Hepatic stellate cell (primary cell): ENCODE measurements around the gene INHBC.

Source experiments
- DNase-seq: peaks from one replicate; pipeline ENCODE4 v3.0.0; 2011; ENCODE audit warnings: low spot score

Gene INHBC

GRCh38 chr12:57469296-57470164 is 34.9 kb downstream of the INHBC start:
- no peak for DNase-seq

DNA sequence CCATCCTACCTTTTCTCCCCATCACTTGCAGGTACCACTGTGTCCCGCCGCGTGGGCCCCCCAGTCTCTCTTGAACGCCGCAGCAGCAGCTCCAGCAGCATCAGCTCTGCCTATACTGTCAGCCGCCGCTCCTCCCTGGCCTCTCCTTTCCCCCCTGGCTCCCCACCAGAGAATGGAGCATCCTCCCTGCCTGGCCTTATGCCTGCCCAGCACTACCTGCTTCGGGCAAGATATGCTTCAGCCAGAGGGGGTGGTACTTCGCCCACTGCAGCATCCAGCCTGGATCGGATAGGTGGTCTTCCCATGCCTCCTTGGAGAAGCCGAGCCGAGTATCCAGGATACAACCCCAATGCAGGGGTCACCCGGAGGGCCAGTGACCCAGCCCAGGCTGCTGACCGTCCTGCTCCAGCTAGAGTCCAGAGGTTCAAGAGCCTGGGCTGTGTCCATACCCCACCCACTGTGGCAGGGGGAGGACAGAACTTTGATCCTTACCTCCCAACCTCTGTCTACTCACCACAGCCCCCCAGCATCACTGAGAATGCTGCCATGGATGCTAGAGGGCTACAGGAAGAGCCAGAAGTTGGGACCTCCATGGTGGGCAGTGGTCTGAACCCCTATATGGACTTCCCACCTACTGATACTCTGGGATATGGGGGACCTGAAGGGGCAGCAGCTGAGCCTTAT is 35.8 kb downstream of the INHBC start:
- no peak for DNase-seq

GRCh38 chr12:57470970-57471656 is 36.5 kb downstream of the INHBC start:
- no peak for DNase-seq

DNA sequence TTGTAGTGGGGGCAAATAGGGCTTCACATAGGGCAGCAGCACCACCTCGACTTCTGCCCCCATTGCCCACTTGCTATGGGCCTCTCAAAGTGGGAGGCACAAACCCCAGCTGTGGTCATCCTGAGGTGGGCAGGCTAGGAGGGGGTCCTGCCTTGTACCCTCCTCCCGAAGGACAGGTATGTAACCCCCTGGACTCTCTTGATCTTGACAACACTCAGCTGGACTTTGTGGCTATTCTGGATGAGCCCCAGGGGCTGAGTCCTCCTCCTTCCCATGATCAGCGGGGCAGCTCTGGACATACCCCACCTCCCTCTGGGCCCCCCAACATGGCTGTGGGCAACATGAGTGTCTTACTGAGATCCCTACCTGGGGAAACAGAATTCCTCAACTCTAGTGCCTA is 37.1 kb downstream of the INHBC start:
- DNase-seq = no peak

DNA sequence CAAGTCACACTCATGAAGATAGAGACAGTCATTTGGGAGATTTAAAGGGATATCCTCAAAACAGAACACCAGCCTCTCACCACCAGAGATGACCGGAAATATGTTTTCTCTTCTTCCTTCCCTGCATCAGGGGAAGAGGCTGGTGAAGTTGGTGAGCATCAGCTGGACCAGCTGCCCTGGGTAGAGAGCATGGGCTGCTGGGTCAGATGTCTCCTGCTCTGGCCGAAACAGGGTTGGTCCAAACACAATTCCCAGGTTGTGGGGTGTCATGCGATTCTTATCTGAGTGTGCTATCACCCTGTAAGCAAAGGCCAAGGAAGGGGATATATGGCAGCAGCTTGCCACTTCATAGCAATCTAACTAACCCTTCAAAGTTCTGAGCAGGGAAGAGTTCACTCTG is 37.8 kb downstream of the INHBC start:
- DNase-seq = no peak

DNA sequence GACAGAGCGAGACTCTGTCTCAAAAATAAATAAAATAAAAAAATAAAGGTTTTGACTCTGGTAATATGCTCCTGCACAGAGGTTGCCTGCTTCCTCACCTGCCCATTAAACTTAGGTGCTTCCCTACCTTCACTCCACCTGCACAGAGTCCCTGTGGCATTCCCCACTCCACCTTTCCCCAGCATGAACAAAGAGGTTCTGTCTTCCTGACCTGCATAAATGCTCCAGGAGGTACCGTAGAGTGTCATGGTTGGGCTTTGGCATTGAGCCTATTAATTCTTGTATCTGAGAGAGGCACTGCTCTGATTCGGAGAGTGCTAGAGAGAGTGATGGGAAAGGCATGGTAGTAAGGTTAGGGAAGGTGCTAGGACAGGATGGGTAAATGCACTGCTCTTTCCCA is 38.8 kb downstream of the INHBC start:
- DNase-seq = no peak

- DNase-seq = no peak
These were observed 39.3 kb downstream of the INHBC start for GRCh38 chr12:57473886-57474285.

DNA sequence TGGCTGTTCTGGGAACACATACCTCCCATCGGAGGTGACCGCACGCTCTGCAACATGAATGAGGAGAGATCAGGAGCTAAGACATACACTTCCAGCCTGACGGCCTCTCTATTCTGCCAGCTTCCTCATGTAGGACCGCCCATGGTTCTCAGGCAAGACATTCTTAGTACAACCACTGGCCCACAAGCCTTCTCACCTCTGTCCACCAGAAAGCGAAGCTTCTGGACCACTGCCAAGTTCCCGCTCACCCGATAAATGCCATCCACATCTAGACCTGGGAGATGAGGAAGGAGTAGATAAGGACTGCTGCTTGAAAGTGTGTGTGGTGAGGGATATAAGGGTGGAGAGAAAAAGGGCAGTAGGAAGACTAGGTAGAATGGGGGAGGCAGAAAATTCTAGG is 39.8 kb downstream of the INHBC start:
- no peak for DNase-seq

GRCh38 chr12:57474862-57475261 is 40.3 kb downstream of the INHBC start:
- DNase-seq = no peak

DNA sequence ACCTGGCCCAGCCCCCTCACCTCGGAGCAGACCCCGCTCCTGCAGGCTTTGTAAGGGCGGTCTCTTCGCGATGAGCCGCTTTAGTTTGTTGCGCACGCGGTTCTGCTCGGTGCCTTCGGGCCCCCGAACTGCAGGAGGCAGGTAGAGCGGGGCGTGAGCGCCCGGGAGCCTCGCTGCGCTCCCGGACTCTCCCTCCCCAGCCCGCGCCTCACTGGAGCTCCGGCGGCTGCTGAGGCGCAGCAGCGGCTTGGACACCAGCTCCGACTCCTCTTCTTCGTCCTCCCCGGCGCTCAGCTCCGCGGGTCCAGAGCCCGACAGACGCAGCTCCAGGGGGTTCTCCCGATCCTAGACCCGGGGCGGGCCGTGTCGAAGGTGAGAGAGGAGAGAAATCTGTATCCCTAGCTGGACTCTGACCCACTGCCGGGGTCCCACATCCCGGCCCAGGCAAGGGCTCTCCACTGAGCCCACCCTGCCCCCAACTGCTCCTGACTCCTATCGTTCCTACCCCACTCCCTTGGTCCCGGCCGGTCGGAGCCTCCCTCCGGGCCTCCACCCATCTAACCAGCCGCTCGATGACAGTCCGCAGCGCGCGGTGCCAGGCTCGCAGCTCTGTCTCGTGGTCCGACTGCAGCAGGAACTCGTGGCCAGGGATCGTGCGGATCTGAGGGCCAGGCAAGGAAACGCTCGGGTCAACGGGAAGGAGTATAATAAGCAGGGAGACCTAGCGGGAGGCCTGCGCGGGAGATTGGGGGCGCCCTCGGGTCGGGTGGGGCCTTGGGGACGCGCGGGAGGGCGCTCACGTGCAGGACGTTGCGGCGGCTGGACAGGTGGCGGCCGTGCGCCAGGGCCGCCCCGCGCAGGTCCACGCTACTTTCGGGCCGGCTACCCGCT is 40.9 kb downstream of the INHBC start:
- DNase-seq = peak; percentile 58

GRCh38 chr12:57476162-57476992 is 41.8 kb downstream of the INHBC start:
- DNase-seq = no peak

DNA sequence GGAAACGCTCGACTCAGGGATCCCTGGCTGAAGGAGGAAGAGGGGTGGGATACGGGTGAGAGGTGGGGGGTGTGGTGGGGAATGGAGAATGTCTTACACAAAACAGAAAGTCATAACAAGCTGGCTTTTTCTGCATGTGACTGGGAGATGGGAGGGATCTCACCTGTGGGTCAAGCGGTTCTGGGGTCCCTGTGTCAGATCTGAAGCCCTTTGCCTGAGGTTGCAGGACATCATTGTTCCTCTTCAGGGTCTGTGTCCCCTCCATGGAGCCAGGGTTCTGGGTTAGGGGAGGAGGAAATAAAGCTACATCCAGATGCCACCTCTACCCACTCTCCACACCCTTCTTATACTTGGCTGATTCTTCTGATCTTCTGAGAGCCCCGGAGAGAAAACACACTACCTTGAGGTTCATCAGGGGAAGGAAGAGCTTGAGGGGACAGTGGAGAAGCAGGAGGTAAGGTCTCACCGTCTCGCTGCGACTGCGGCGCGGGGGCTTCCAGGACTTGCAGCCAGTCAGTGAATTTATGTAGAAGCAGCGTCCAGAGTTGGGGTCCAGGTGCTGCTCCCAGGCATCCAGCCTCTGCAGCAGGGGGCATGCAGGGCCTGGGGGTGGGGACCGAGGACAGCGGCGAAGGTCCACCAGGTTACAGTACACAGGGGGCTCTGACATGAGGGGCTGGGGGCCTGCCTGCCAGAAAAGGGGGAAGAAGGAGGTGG is 42.6 kb downstream of the INHBC start:
- DNase-seq = no peak

DNA sequence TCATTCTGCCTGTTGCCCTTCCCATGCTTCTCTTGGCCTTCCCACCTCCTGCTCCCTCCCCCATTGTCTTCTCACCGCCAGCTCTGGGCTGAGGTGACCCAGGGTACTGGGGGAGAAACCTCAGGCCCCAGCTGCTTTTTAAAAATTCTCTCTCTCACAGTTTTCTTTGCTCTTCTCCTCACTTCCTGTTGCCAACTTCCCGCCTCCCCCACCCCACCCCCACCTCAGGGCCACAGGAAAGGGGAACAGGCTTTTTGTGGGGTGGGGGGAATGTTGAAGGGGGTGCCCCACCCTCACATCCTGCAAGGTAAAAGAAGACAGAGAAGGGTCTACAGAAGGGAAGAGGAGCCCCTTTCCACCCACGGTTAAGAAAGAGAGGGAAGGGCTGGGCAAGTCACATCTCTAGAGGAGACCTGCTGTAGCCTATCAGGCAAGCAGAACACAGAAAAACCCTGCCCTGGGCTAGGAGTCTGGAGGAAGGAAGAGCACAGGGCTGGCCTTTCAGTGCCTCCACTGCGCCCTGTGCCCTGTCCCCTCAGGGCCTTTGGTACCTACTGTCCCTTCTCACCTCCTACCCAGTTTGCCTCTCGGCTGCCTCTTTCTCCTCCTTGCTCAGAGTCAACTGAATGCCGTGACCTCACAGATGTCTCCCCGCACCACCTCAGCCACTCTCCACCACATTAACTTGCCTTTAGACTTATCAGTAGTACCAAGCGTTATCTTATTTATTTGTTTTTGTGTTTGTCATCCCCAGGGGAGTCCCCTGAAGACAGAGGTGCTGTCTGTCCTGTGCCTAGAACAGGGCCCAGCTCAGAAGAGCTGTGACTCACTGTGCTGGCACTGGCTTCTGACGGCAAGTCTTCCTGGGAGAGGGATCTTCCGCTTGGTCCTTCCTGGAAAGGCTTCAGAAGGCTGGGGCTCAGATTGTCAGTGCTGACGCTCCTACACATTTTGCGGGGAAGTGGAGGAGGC is 43.4 kb downstream of the INHBC start:
- DNase-seq = no peak

GRCh38 chr12:57479043-57479375 is 44.4 kb downstream of the INHBC start:
- no peak for DNase-seq

DNA sequence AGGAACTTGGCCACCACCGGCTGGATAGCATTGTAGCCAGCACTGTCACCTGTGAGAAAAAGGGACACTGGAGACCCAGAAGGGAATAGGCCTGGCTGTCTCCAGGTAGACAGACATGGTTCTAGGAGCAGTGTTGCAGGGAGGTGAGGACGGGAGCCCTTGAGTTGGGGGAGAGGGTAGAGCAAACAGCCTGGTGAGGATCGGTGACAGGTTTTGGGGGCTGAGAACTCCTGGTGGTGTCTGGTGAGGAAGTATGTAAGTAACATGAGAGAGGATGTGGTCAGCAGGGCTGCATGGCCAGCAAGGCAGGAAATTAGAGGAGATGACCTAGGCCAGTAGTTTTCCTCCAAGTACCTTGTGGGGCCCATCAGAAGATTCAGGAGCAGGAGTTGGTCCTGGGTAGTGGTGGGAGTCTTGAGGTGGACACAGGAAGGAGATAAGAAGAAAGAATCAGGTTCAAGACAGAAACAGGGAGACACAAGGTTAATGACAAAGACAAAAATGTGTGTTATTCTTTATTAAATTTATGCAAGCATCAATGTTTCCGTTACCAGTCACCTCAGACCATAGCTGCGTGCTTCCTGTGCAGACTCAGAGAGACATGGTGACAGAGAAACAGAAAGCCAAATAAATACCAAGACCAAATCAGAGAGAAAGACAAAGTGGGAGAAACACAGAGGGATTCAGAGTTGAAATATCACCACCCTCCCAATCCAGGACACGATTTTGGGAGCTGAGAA is 45.0 kb downstream of the INHBC start, which contains the start of gene ARHGAP9:
ARHGAP9 (minus strand) TSS at position 491 of the 740 bp plus-strand sequence; CDS start at position 31, 460 bp downstream.
- DNase-seq = no peak

DNA sequence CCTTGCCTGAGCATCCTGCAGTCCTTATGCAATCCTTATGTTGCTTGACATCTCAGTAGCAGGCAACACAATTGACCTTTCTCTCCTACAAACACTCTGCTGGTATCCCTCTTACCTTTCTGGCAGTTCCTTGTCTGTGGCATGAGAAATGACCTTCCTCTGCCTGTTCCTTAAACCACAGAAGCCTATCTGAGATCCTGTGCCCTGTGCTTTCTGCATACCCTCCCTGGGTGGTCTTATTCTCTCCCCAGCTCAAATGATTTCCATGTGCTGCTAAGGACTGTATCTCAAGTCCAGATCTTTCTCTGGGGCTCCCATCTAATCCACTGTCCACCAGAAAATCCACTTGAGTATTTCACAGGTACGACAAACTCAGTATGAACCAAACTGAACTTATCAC is 47.1 kb downstream of the INHBC start:
- DNase-seq = no peak

DNA sequence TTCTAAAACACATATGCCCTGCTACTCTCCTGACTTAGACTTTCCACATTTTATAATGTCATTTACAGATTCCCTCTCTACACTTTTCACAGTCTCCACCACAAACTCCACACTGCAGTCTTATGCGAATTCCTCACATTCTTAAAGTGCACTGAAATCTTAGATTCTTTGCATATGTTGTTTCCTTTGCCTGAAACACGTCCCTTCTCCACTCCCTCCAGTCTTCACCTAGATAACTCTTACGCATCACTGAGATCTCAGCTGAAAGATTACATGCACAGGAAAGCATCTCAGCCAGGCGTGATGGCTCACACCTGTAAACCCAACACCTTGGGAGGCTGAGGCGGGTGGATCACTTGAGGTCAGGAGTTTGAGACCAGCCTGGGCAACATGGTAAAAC is 48.9 kb downstream of the INHBC start:
- DNase-seq = peak; percentile 60

DNA sequence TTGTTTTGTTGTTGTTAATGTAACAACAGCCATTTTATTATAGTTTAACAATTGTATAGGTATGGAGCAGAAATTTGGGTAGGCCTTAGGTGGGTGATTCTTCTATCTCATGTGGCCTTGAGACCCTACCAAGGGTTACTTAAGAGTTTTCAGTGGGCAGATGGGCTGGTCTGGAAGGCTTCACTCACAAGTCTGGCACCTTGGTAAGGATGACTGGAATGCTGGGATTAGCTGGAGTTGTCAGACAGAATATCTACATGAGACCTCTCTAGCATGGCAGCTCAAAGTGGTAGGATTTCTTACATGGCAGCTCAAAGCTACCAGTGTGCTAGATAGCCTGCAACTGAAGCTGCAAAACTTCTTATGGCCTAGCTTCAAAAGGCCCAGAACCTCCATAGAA is 51.1 kb downstream of the INHBC start:
- DNase-seq = no peak
